ENCODE measurements around the gene KLHL34. TPM values are rescaled to one million over a fixed set of nuclear protein-coding genes. Genes with fewer than 3 reads are reported as not detected.
A peak's percentile ranks its signal among the peaks of the same experiment; 100 is the strongest.

The KLHL34 gene
- total RNA-seq, 1 donor from 2014 or later: not detected

DNA sequence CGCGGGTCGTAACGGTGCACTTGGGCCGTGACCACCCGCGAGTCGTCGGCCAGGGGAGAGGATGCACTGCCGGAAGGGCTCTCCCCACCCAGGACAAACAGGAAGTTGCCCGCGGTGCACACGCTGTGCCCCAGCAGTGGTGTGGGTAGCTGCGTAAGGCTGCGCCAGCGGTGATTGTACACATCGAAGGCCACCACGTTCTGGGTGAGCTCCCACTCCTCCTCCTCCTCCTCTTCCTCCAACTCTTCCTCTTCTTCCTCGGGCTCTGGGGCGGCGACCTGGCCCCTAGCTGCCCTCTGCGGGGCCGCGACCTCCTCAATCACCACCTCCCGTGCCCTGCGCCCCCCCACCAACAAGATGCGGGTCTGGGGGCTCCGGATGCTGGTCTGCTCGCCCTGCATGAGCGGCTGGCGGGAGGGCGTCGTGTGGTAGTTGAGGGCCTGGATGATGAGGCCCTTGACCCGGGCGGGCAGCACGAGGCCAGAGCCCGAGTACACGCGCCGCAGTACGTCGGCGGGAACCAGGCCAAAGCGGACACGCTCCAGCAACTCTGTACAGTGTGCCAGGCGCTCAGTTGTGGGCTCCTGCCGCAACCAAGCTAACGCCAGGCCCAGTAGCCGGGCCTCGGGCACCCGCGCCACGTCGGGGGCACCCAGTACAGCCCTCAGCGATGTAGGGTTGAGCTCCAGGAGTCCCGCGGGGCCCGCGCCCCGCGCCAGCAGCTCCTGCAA is 1.4 kb downstream of the KLHL34 start:
- Mint-ChIP-seq H3K27me3 (ENCODE audit: low read depth) (no peaks in the 10 kb centered on the region), H3K9me3 (no peaks in the 10 kb centered on the region), H3K4me1 (peaks cover 13% of the 10 kb centered on the region), H3K4me3 (no peak overlapping the region), H3K27ac (ENCODE audit: unreplicated experiment) (no peak overlapping the region), H3K36me3 (ENCODE audit: low read depth) (peaks cover 16% of the 10 kb centered on the region)
- no peak for DNase-seq (ENCODE audit: low read depth, low spot score)
- TF ChIP-seq, protein P1, sequence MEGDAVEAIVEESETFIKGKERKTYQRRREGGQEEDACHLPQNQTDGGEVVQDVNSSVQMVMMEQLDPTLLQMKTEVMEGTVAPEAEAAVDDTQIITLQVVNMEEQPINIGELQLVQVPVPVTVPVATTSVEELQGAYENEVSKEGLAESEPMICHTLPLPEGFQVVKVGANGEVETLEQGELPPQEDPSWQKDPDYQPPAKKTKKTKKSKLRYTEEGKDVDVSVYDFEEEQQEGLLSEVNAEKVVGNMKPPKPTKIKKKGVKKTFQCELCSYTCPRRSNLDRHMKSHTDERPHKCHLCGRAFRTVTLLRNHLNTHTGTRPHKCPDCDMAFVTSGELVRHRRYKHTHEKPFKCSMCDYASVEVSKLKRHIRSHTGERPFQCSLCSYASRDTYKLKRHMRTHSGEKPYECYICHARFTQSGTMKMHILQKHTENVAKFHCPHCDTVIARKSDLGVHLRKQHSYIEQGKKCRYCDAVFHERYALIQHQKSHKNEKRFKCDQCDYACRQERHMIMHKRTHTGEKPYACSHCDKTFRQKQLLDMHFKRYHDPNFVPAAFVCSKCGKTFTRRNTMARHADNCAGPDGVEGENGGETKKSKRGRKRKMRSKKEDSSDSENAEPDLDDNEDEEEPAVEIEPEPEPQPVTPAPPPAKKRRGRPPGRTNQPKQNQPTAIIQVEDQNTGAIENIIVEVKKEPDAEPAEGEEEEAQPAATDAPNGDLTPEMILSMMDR (conservative IDR thresholded peaks at IDR 0.05): no peak

DNA sequence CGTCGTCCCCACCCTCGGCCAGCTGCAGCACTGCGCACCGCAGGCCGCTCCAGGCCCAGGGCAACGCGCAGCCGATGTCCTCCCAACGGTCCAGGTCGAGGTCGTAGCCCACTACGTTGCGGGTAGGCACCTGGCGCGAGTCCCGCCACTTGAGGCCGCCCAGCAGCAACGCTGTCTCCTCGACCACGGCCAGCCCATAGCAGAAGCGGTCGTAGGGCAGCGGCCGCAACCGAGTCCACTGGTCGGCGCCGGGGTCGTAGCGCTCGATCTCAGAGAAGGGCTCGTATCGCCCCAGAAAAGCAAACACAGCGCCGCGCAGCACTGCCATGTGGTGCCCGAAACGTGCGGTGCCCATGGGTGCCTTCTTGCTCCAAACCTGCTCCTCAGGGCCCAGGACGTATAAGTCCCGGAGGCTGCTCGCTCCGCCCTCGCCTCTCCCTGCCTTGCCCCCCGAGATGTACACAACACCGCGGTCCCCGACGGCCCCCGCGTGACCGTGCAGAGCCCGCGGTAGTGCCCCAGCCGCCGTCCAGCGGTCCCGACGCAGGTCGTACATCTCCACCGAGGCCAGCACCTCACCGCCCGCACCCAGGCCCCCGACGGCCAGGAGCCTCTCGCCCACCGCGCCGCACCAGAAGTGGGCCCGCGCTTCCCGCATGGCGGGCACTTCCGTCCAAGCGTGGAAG is 2.1 kb downstream of the KLHL34 start:
- TF ChIP-seq, protein P1 (conservative IDR thresholded peaks at IDR 0.05): no peak
- Mint-ChIP-seq H3K9me3 (no peaks in the 10 kb centered on the region), H3K4me1 (peaks cover 16% of the 10 kb centered on the region), H3K36me3 (ENCODE audit: low read depth) (peaks cover 20% of the 10 kb centered on the region), H3K4me3 (no peak overlapping the region), H3K27ac (ENCODE audit: unreplicated experiment) (no peak overlapping the region), H3K27me3 (ENCODE audit: low read depth) (no peaks in the 10 kb centered on the region)
- no peak for DNase-seq (ENCODE audit: low read depth, low spot score)

DNA sequence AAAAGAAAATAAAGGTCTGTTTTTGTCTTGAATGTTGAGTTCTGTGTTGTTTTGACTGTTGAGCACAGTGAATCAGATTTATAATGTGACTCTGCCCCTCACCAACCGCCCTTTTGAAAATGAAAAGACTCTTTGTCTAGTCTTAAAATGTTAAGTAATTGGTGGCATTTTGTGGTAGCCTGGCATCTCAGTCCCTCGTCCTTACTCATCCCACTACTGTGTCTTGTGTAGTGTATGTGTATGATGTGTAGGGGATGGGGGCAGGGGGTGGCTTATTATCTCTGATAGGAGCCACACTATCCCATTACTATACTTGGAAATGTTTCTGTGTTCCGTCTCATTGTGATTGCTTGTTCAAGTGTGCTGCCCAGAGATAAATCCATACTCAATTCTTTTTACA is 12.2 kb downstream of the KLHL34 start:
- TF ChIP-seq, protein P1 (conservative IDR thresholded peaks at IDR 0.05): no peak
- peaks cover 22% of the 10 kb centered on the region for H3K4me1 Mint-ChIP-seq
- DNase-seq (ENCODE audit: low read depth, low spot score): no peak
- no peaks in the 10 kb centered on the region for H3K9me3 Mint-ChIP-seq
- peaks cover 8% of the 10 kb centered on the region for H3K36me3 Mint-ChIP-seq (ENCODE audit: low read depth)
- no peak overlapping the region for H3K4me3 Mint-ChIP-seq
- H3K27me3 Mint-ChIP-seq (ENCODE audit: low read depth): no peaks in the 10 kb centered on the region
- H3K27ac Mint-ChIP-seq (ENCODE audit: unreplicated experiment): peak overlapping the region; percentile 90

DNA sequence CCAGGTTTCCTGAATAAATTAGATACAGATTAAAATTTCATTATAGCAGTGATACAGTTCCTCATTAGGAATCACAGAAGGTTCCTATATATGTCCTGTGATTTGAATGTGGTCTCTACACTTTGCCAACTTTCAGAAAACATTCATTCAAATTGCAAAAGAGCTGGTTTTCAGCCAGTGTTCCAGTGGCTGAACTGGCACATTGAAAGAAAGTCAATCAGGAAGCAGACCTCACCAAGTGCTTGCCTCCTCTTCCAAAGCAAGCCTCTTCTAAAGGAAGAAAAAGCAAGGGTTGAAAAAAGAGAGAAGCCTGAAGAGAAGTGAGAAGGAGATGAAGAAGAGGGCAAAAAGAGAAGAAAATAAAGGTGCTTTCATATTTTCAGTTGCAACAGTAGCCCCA is 12.7 kb downstream of the KLHL34 start:
- TF ChIP-seq, protein P1 (conservative IDR thresholded peaks at IDR 0.05): no peak
- no peak overlapping the region for H3K27ac Mint-ChIP-seq (ENCODE audit: unreplicated experiment)

DNA sequence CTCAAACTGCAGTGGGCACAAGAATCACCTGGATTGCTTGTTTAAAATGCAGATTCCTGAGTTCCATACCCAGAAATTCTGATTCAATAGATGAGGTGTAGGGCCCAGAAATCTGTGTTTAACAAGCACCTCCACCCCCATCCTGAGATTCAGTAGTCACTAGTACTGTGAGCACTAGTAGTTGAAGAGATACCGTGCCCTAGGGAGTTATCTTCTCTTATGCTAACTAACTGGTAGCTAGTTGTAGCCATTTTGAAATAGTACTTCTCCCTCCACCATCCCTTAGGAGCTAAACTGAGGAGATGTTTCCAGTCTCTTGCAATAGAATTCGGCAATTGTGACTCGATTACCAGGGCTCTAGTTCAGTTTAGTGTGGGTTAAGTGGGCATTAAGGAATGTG is 18.4 kb downstream of the KLHL34 start:
- no peak for DNase-seq (ENCODE audit: low read depth, low spot score)
- Mint-ChIP-seq H3K9me3 (no peaks in the 10 kb centered on the region), H3K27me3 (ENCODE audit: low read depth) (no peaks in the 10 kb centered on the region), H3K4me3 (no peak overlapping the region), H3K36me3 (ENCODE audit: low read depth) (no peaks in the 10 kb centered on the region), H3K27ac (ENCODE audit: unreplicated experiment) (no peak overlapping the region), H3K4me1 (peaks cover under 1% of the 10 kb centered on the region)
- TF ChIP-seq, protein P1 (conservative IDR thresholded peaks at IDR 0.05): no peak

More for the DNA sequence above, 12.7 kb downstream of the KLHL34 start:
- H3K36me3 Mint-ChIP-seq (ENCODE audit: low read depth): peaks cover 8% of the 10 kb centered on the region
- H3K4me1 Mint-ChIP-seq: peaks cover 22% of the 10 kb centered on the region
- DNase-seq (ENCODE audit: low read depth, low spot score): no peak
- no peaks in the 10 kb centered on the region for H3K9me3 Mint-ChIP-seq
- no peaks in the 10 kb centered on the region for H3K27me3 Mint-ChIP-seq (ENCODE audit: low read depth)
- no peak overlapping the region for H3K4me3 Mint-ChIP-seq

Measured in neural crest cell (in vitro differentiated cells).